Mononuclear cell (primary cell): ENCODE results near the gene MAD1L1. TPM values are rescaled to one million over a fixed set of nuclear protein-coding genes. Genes with fewer than 3 reads are reported as not detected.
"Not testable (repeated sequence)": the region's sequence is repeated elsewhere in the genome, so short reads cannot be mapped to it uniquely, and the experiment has no call there.

Source experiments
- H3K27me3 ChIP-seq: 2 replicates; pipeline ENCODE4 v1.6.0; 2011; ENCODE audit warnings: low read length, control low read depth; ENCODE audit not compliant: insufficient read depth
- H3K4me1 ChIP-seq: 2 replicates; pipeline ENCODE4 v1.5.1; 2011; ENCODE audit warnings: mild to moderate bottlenecking, low read length, control low read depth; ENCODE audit not compliant: insufficient read depth
- H3K4me3 ChIP-seq: 2 replicates; pipeline ENCODE4 v1.5.1; 2011; ENCODE audit warnings: mild to moderate bottlenecking, low read length, moderate library complexity
- H3K9me3 ChIP-seq: 2 replicates; pipeline ENCODE4 v1.5.1; 2011; ENCODE audit warnings: low read depth, mild to moderate bottlenecking, control low read depth, low read length
- total RNA-seq: library from RNA; depleted of rRNA; stranded (reverse); fragments of >200 nt; gene quantifications from one replicate; pipeline ENCODE4 v1.2.3, GENCODE V29; 2012

Gene MAD1L1
- total RNA-seq, 1 donor = 74.2 TPM

- H3K27me3 ChIP-seq, H3K9me3 ChIP-seq, H3K4me1 ChIP-seq, H3K4me3 ChIP-seq: not testable (repeated sequence)
Observed at GRCh38 chr7:2269089-2269990, 36.6 kb upstream of the MAD1L1 start.

- Histone ChIP-seq H3K4me1 (peaks cover 6% of the 10 kb centered on the region), H3K9me3 (no peaks in the 10 kb centered on the region), H3K4me3 (no peak overlapping the region), H3K27me3 (no peaks in the 10 kb centered on the region)
Observed at GRCh38 chr7:2266911-2267310, 34.2 kb upstream of the MAD1L1 start.

DNA sequence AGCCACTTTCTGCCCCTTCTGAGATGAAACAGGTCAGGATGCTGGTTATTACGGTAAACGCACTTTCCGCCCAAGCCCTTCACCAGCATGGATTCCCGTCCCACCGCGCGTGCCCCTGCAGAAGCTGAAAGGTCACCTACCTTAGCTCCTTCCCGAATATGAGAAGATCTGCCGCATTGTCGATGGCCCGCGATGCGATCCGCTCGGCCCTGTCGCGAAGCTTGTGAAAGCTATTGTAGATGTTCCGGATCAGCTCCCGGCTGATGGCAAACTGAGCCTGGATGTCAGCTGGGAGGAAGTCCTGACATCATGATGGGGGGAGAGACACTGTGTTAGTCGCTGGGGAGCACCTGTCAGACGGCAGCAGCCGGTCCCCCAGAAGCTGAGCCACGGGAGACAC lies 31.4 kb upstream of the MAD1L1 start:
- H3K9me3 ChIP-seq = no peaks in the 10 kb centered on the region
- no peak overlapping the region for H3K4me3 ChIP-seq

DNA sequence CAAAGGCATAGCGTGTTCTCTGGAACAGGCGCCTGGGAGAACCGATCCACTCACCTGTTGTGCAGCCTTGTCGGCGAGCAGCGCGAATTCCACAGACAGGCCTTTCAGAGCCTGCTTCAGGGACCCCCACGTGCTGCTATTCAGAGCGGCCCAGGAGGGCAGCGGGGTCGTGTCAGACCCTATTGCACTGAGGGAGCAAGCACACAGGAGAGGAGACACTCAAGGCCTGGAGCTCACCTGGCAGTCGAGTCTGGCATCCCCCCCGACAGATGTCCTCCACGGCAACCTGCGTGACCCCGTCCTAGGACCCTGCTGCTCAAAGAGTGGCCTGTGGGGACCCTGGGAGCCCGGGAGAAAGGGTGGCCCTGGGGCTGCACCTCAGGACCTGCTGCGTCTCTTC lies 30.4 kb upstream of the MAD1L1 start:
- H3K27me3 ChIP-seq = no peaks in the 10 kb centered on the region
- H3K9me3 ChIP-seq = no peaks in the 10 kb centered on the region
- no peak overlapping the region for H3K4me3 ChIP-seq
- H3K4me1 ChIP-seq = peaks cover 14% of the 10 kb centered on the region

More for the DNA sequence above, 31.4 kb upstream of the MAD1L1 start:
- H3K27me3 ChIP-seq = no peaks in the 10 kb centered on the region
- peaks cover 14% of the 10 kb centered on the region for H3K4me1 ChIP-seq

- peaks cover 14% of the 10 kb centered on the region for H3K4me1 ChIP-seq
- H3K9me3 ChIP-seq = no peaks in the 10 kb centered on the region
- H3K27me3 ChIP-seq = no peaks in the 10 kb centered on the region
- H3K4me3 ChIP-seq = peak overlapping the region; percentile 32
Observed at GRCh38 chr7:2261611-2262010, 28.9 kb upstream of the MAD1L1 start.

- peaks cover 14% of the 10 kb centered on the region for H3K4me1 ChIP-seq
- H3K9me3 ChIP-seq = no peaks in the 10 kb centered on the region
- no peak overlapping the region for H3K4me3 ChIP-seq
- H3K27me3 ChIP-seq = no peaks in the 10 kb centered on the region
Observed at GRCh38 chr7:2260820-2261219, 28.1 kb upstream of the MAD1L1 start.

GRCh38 chr7:2259480-2259879 lies 26.7 kb upstream of the MAD1L1 start:
- Histone ChIP-seq H3K4me3 (no peak overlapping the region), H3K9me3 (no peaks in the 10 kb centered on the region), H3K27me3 (no peaks in the 10 kb centered on the region), H3K4me1 (peaks cover 14% of the 10 kb centered on the region)

DNA sequence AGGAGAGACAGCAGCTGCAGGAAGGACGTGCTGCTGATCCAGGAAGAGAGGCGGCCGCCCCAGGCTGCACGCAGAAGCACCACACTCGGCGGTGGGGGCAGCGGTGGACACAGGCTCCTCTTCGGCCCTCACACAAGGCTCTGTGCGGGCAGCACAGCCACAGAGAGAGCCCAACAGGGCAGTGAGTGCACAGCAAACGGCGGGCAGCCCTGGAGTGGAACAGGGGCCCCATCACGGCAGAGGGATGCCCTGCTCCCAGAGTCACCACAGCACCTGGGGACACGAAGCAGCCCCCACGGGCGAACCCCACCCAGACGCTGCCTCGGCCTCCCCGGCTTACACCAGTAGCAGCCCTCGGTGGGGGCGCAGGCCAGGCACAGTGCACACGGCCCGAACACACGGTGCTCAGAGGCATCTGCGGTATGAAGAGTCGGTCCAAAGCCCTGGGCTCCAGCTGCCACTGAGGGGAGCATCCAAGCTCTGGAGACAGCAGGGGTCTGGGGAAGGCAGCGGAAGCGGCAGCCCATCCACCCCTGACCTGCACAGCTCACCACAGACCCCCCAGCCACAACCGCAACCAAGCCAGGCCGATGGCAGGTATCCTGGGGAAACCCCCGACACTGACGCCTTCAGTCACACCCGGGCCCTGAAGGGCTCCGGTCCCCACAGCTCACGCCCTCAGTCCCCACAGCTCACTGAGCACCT lies 26.1 kb upstream of the MAD1L1 start:
- H3K4me3 ChIP-seq = no peak overlapping the region
- H3K4me1 ChIP-seq = peaks cover 14% of the 10 kb centered on the region
- H3K9me3 ChIP-seq = no peaks in the 10 kb centered on the region
- no peaks in the 10 kb centered on the region for H3K27me3 ChIP-seq

- H3K27me3 ChIP-seq = no peaks in the 10 kb centered on the region
- H3K9me3 ChIP-seq = no peaks in the 10 kb centered on the region
- peaks cover 14% of the 10 kb centered on the region for H3K4me1 ChIP-seq
- H3K4me3 ChIP-seq = no peak overlapping the region
Observed at GRCh38 chr7:2257651-2258050, 24.9 kb upstream of the MAD1L1 start.

DNA sequence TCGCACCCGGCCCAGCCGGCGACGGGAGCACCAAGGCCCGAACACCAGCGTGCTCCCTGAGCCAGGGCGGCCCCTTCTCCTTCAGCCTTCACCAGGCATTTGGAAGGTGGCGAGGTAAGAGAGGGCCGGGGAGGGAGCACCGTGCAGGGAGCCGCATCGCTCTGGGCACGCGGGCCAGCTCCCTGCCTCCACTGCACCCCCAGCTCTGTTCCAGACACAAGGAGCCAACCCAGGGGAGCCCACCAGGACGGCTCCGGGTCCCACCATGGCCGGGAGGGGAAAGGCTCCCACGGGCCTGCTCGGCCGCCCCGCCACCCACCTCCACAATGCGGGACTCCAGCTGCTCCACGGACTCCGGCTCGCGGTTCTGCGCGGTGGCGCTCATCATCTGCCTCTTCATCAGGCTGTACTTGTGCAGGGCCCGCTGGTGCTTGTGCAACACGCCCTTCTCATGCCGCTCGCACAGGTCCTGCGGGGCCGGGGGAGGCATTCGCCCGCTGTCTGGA lies 24.4 kb upstream of the MAD1L1 start:
- H3K4me1 ChIP-seq = peaks cover 10% of the 10 kb centered on the region
- H3K27me3 ChIP-seq = no peaks in the 10 kb centered on the region
- no peaks in the 10 kb centered on the region for H3K9me3 ChIP-seq
- no peak overlapping the region for H3K4me3 ChIP-seq

GRCh38 chr7:2256306-2257045 lies 23.7 kb upstream of the MAD1L1 start:
- Histone ChIP-seq H3K4me3 (no peak overlapping the region), H3K4me1 (peaks cover 4% of the 10 kb centered on the region), H3K27me3 (no peaks in the 10 kb centered on the region), H3K9me3 (no peaks in the 10 kb centered on the region)

DNA sequence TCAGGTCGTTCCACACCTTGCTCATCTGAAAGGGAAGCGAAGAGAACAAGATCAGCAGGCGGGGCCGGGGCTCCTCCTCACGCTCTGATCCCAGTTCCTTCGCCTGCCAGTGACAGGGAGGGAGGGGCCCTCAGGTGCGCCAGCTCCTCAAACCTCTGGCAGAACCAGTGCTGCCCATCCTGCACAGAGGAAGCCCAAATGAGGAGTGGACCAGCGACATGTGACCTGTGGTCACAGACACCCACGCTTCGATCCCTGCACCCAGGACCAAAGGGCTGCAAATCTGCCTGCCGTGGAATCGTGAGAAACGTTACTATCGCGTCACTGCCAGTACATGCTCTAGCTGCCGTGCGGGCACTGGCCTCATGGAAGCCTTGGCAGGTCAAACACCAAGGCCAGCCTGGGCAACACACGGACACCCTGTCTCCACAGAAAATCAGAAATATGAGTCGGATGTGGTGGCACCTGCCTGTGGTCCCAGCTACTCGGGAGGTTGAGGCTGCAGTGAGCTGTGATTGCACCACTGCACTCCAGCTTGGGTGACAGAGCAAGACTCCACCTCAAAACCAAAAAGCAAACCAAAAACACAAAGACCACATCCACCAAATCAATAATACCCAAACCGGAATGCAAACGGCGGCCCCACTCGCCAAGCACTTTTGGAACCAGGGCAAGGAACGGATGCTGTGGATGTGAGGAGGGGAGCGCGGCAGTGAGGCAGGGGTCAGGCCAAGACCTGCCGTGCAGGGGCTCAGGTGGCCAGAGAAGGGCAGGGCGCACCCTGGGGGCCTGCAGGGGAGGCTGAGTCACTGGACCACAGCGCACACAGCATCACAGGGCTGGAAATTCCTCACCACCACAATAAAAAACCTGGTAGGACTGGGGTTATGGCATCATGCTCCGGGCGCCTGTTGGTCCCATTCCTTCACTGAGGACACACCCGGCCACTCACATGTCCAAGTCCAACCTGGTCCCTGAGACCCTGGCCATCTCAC lies 22.7 kb upstream of the MAD1L1 start:
- Histone ChIP-seq H3K4me1 (no peaks in the 10 kb centered on the region), H3K27me3 (no peaks in the 10 kb centered on the region), H3K4me3 (no peak overlapping the region), H3K9me3 (no peaks in the 10 kb centered on the region)

- Histone ChIP-seq H3K4me1 (peaks cover 4% of the 10 kb centered on the region), H3K27me3 (no peaks in the 10 kb centered on the region), H3K9me3 (no peaks in the 10 kb centered on the region), H3K4me3 (no peak overlapping the region)
Observed at GRCh38 chr7:2254429-2255144, 21.8 kb upstream of the MAD1L1 start.
